Activated naive CD4-positive, alpha-beta T cell treated with anti-CD3 and anti-CD28 coated beads, Interleukin-2, amount 50 U/mL, for 72 hours (primary cell): ENCODE measurements around the gene KCNK5. TPM values are rescaled to one million over a fixed set of nuclear protein-coding genes. Genes with fewer than 3 reads are reported as not detected.
A peak's percentile ranks its signal among the peaks of the same experiment; 100 is the strongest.

Experiments used
- ATAC-seq, 2 donors: fragments of 150-1000 bp; cut with Tn5 transposase; 2 replicates each; pipeline ENCODE4 v1.10.0; 2021; ENCODE audit warnings: mild to moderate bottlenecking in 2 of 2, moderate library complexity in 2 of 2
- DNase-seq, 2 donors: peaks; one replicate each; pipeline ENCODE4 v3.0.0; 2021 to 2022; ENCODE audit warnings: low spot score in 2 of 2
- H3K27ac Mint-ChIP-seq, 2 donors: one replicate each; pipeline ENCODE4 v1.8.0; 2022; ENCODE audit warnings: mild to moderate bottlenecking in 2 of 2, mixed read lengths in 2 of 2
- H3K36me3 Mint-ChIP-seq, 2 donors: one replicate each; pipeline ENCODE4 v1.8.0; 2022; ENCODE audit warnings: mixed read lengths in 2 of 2
- H3K9me3 Mint-ChIP-seq, 2 donors: one replicate each; pipeline ENCODE4 v1.8.0; 2022; ENCODE audit warnings: mixed read lengths in 2 of 2
- total RNA-seq, 2 donors: library from RNA; stranded (reverse); gene quantifications; one replicate each; pipeline ENCODE4 v1.2.3, GENCODE V29; 2022

Gene KCNK5
- total RNA-seq, 2 donors from 2014 or later = 8.8 to 15.8 TPM

GRCh38 chr6:39225946-39226437 lies 3.3 kb downstream of the KCNK5 start:
- DNase-seq (peak in 1 of 2 donors; percentile 80), ATAC-seq (peak in 1 of 2 donors; percentile 60)
- peaks cover 0 to 5% of the 10 kb centered on the region in 2 donors for H3K9me3 Mint-ChIP-seq
- peak overlapping the region; percentile 15 to 27 for H3K27ac Mint-ChIP-seq
- peaks cover 32 to 36% of the 10 kb centered on the region in 2 donors for H3K36me3 Mint-ChIP-seq

GRCh38 chr6:39225543-39225942 lies 3.7 kb downstream of the KCNK5 start:
- Mint-ChIP-seq H3K36me3 (peaks cover 32 to 36% of the 10 kb centered on the region in 2 donors), H3K9me3 (peaks cover 0 to 5% of the 10 kb centered on the region in 2 donors), H3K27ac (peak overlapping the region; percentile 27 to 77)
- DNase-seq (no peak), ATAC-seq (no peak)

- no peak for DNase-seq
- no peak for ATAC-seq
- Mint-ChIP-seq H3K9me3 (peaks cover 0 to 5% of the 10 kb centered on the region in 2 donors), H3K36me3 (peaks cover 32 to 36% of the 10 kb centered on the region in 2 donors), H3K27ac (peak overlapping the region; percentile 23 to 77)
Observed at GRCh38 chr6:39224523-39225182, 4.6 kb downstream of the KCNK5 start.

GRCh38 chr6:39224011-39224410 lies 5.3 kb downstream of the KCNK5 start:
- H3K9me3 Mint-ChIP-seq = peaks cover 0 to 5% of the 10 kb centered on the region in 2 donors
- H3K36me3 Mint-ChIP-seq = peaks cover 29 to 36% of the 10 kb centered on the region in 2 donors
- DNase-seq = no peak
- no peak for ATAC-seq
- peak overlapping the region in 1 of 2 donors; percentile 23 for H3K27ac Mint-ChIP-seq

GRCh38 chr6:39223555-39223954 lies 5.7 kb downstream of the KCNK5 start:
- H3K27ac Mint-ChIP-seq = peak overlapping the region in 1 of 2 donors; percentile 23
- DNase-seq (no peak), ATAC-seq (no peak)
- H3K9me3 Mint-ChIP-seq = peaks cover 0 to 5% of the 10 kb centered on the region in 2 donors
- peaks cover 25 to 36% of the 10 kb centered on the region in 2 donors for H3K36me3 Mint-ChIP-seq

GRCh38 chr6:39223061-39223460 lies 6.2 kb downstream of the KCNK5 start:
- DNase-seq (no peak), ATAC-seq (no peak)
- H3K9me3 Mint-ChIP-seq = peaks cover 0 to 5% of the 10 kb centered on the region in 2 donors
- H3K27ac Mint-ChIP-seq = peak overlapping the region in 1 of 2 donors; percentile 23
- peaks cover 23 to 36% of the 10 kb centered on the region in 2 donors for H3K36me3 Mint-ChIP-seq

- H3K27ac Mint-ChIP-seq = peak overlapping the region; percentile 7 to 88
- ATAC-seq (no peak), DNase-seq (no peak)
- peaks cover 0 to 5% of the 10 kb centered on the region in 2 donors for H3K9me3 Mint-ChIP-seq
- H3K36me3 Mint-ChIP-seq = peaks cover 13 to 36% of the 10 kb centered on the region in 2 donors
Observed at GRCh38 chr6:39221779-39222641, 7.3 kb downstream of the KCNK5 start.

- peak overlapping the region in 1 of 2 donors; percentile 7 for H3K27ac Mint-ChIP-seq
- H3K36me3 Mint-ChIP-seq = peaks cover 12 to 36% of the 10 kb centered on the region in 2 donors
- no peak for DNase-seq
- peaks cover 0 to 5% of the 10 kb centered on the region in 2 donors for H3K9me3 Mint-ChIP-seq
- ATAC-seq = no peak
Observed at GRCh38 chr6:39221115-39221514, 8.2 kb downstream of the KCNK5 start.

GRCh38 chr6:39218868-39219567 lies 10.3 kb downstream of the KCNK5 start:
- H3K36me3 Mint-ChIP-seq = peaks cover 9 to 24% of the 10 kb centered on the region in 2 donors
- DNase-seq (no peak), ATAC-seq (no peak)
- peaks cover 0 to 5% of the 10 kb centered on the region in 2 donors for H3K9me3 Mint-ChIP-seq
- H3K27ac Mint-ChIP-seq = peak overlapping the region; percentile 46 to 84

GRCh38 chr6:39217177-39217864 lies 12.0 kb downstream of the KCNK5 start:
- peaks cover 6 to 13% of the 10 kb centered on the region in 2 donors for H3K36me3 Mint-ChIP-seq
- peaks cover 0 to 5% of the 10 kb centered on the region in 2 donors for H3K9me3 Mint-ChIP-seq
- DNase-seq = no peak
- no peak overlapping the region for H3K27ac Mint-ChIP-seq
- no peak for ATAC-seq

- peak in 1 of 2 donors; percentile 36 for ATAC-seq
- H3K36me3 Mint-ChIP-seq = peaks cover 0 to 6% of the 10 kb centered on the region in 2 donors
Observed at GRCh38 chr6:39215640-39216158, 13.6 kb downstream of the KCNK5 start.

GRCh38 chr6:39214846-39215639 lies 14.2 kb downstream of the KCNK5 start:
- DNase-seq (no peak), ATAC-seq (no peak)
- Mint-ChIP-seq H3K27ac (peak overlapping the region in 1 of 2 donors; percentile 55), H3K36me3 (peaks cover 0 to 6% of the 10 kb centered on the region in 2 donors), H3K9me3 (no peaks in the 10 kb centered on the region)

More at GRCh38 chr6:39215640-39216158, 13.6 kb downstream of the KCNK5 start:
- no peak overlapping the region for H3K27ac Mint-ChIP-seq
- DNase-seq = no peak
- no peaks in the 10 kb centered on the region for H3K9me3 Mint-ChIP-seq

GRCh38 chr6:39214120-39214813 lies 15.0 kb downstream of the KCNK5 start:
- Mint-ChIP-seq H3K27ac (peak overlapping the region in 1 of 2 donors; percentile 85), H3K9me3 (no peaks in the 10 kb centered on the region), H3K36me3 (peaks cover 0 to 6% of the 10 kb centered on the region in 2 donors)
- ATAC-seq (no peak), DNase-seq (no peak)

GRCh38 chr6:39213195-39213920 lies 15.9 kb downstream of the KCNK5 start:
- Mint-ChIP-seq H3K27ac (peak overlapping the region in 1 of 2 donors; percentile 90), H3K36me3 (peaks cover 0 to 6% of the 10 kb centered on the region in 2 donors), H3K9me3 (no peaks in the 10 kb centered on the region)
- ATAC-seq (no peak), DNase-seq (no peak)
